GM21717 (cell line): ENCODE data around the gene AK8.
A peak's percentile ranks its signal among the peaks of the same experiment; 100 is the strongest.
"Not testable (repeated sequence)": the region's sequence is repeated elsewhere in the genome, so short reads cannot be mapped to it uniquely, and the experiment has no call there.

Experiments used
- ATAC-seq: cut with Tn5 transposase; IDR thresholded peaks from one replicate; pipeline ENCODE4 v1.9.1; 2021; ENCODE audit warnings: mild to moderate bottlenecking, moderate library complexity; ENCODE audit not compliant: unreplicated experiment

AK8 gene

GRCh38 chr9:132774886-132775285 lies 103.2 kb downstream of the AK8 start:
- ATAC-seq: no peak

DNA sequence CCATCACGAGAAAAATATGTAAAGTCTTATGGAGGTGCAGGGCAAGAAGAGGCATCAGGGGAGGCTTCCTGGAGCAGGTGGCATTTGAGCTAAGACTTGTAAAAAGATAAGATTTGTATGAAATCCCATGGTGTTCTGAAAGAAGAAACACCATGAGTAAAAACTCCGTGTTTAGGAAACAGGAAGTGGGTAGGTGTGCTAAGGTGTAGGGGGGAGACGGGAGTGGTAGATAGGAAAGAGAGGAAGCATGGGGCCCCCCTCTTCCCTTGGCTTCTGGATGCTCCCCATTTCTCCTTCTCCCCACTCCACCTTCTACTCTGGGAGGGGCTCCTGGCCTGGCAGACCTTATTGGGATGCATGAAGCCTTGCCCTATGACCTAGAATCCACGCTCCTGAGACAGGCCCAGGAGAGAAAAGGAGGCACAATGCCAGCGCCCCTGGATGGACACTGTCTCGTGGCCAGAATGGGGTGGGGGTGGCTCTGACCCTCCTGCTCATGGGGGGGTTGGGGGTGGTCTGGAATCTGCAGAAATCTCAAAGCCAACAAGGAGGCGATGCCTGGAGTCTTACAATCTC lies 104.2 kb downstream of the AK8 start:
- no peak for ATAC-seq

GRCh38 chr9:132773093-132773492 lies 105.0 kb downstream of the AK8 start:
- no peak for ATAC-seq

- not testable (repeated sequence) for ATAC-seq
Observed at GRCh38 chr9:132771752-132772151, 106.3 kb downstream of the AK8 start.

DNA sequence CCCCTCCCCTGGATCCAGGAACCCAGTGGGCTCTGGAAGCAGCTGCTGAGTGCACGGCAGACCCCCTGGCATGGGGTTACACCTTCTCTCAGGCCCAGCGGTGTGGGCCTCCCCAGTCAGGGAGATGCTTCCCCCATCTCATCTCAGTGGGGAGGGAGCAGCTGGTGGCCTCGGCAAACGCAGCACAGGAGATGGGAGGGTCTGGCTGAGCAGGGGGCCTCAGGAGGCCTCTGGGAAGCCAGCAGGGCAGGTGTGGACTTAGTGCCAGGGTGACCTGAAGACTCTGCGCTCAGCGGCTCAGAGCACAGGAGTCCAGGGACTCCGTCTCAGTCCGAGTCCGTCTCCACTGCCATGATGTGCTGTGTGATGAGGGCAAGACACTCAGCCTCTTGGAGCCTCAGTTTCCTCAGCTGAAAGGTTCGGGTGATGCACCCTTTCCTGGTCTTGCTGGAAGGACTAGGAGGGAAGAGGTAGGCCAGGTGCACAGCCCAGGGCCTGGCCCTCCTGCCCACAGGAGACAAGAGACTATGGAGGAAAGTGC lies 107.2 kb downstream of the AK8 start:
- no peak for ATAC-seq

DNA sequence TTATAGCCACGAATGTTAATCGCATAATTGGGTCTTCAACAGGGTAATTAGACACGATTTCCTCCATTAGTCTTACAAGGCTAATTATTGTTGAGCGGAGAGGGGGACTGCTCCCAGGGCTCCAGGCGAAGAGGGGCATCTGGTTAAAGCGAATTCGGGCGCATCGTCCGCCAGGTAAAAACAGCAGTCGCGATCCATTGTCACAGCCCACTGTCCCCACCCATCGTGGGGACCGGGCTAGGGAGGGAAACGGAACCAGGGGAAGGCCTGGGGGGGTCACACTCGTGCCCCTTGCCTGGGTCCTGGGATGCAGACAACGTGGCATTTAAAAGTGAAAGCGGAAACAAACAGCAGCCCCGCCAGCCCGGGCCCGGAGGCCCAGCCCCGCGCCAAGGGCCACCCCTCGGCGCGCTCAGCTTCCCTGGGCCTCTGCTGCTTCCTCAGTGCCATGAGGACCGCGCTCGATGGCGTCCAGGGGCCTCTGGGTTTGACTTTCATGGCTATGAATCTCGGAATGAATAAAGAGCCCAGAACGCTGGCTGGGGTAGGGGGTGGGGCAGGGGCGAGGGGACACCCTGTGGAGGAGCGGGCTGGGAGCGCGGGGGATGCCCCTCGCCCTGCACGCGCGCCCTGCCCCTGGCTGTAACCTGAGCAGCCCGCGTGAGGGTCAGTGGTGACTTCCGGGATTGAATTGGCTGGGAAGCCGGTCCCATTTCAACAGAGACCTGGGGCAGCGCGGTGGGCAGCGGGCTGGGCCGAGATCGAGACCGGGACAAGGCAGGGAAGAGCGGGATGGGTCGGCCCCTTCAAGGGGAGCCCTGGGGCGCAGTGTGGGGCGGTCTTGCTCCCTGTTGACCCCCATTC lies 107.9 kb downstream of the AK8 start:
- ATAC-seq: no peak

GRCh38 chr9:132768932-132769905 lies 108.9 kb downstream of the AK8 start:
- peak; percentile 51 for ATAC-seq

DNA sequence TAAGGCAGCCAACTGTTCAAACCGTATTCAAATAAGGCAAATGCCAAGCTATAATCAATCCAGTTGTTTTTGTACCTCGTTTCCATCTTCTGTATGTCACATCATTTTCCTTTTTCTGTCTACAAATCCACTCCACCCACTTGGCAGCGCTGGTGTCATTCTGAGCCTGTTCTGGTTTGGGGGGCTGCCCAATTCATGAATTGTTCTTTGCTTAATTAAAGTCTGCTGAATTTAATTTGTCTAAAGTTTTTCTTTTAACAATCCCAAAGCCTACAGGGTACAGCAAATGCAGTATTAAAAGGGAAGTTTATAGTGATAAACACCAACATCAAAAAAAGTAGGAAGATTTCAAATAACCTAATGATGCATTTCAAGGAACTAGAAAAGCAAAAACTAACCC lies 114.5 kb downstream of the AK8 start:
- no peak for ATAC-seq

GRCh38 chr9:132762896-132763295 lies 115.2 kb downstream of the AK8 start:
- no peak for ATAC-seq

DNA sequence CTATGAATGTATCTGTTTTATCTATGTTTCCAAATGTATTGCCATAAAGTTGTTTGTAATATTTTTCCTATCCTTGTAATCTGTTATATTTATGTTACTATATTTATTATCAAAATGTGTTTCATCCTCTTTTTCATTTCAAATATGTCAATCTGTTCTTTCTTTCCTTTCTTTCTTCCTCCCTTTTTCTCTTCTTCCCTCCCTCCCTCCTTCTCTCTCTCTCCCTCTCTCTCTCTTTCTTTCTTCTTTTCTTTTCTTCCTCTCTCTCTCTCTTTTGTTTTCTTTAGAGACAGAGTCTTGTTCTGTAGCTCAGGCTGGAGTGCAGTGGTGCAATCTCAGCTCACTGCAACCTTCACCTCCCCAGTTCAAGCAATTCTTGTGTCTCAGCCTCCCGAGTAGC lies 116.5 kb downstream of the AK8 start:
- no peak for ATAC-seq

GRCh38 chr9:132760057-132760456 lies 118.0 kb downstream of the AK8 start:
- no peak for ATAC-seq

DNA sequence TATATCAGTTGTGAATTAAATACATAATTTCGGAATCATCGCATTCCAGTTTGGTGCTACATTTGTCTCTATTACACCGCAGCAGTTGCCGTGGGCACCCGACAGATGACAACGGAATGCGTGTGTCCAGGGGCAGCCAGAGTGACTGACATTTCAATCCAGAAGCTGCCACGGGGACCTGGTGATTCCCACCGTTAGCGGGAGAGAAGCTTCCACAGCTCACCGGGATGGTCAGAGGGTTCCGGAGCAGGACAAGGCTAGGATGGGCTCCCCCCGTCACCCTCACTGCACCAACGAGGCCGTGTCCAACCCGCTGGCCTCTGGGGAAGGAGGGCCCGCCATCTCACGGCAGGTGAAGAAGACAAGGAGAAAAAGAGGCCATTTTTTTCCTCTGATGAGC lies 121.1 kb downstream of the AK8 start:
- no peak for ATAC-seq

DNA sequence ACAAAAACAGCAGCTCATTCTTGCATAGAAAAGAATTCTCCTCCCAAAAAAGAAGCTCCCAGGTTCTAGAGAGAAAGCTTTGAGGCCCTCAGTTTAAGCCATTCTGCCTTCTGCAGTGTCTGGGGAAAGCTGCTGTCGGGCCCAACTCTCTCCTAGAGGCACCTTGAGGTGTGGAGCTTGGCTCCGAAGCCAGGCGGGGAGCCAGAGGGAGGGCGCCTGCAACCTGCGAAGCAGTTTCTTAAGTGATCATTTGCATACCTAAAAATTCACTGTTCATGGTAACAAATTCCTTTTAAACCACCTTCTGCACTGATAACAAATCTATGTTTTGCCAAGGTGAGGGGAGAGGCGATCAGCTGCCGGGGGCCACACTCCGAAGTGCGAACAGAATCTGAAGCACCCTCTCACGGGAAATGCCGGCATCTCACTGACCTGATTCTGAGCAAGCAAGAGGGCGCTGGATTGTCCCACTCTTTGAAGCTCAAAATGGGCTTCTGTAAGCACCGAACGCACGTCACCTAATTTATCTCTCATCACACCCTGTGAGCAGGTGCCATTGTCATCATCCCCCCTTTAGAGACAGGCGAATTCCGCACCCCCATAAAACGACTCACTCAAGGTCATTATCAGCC lies 121.8 kb downstream of the AK8 start:
- no peak for ATAC-seq

GRCh38 chr9:132755096-132755495 lies 123.0 kb downstream of the AK8 start:
- no peak for ATAC-seq

DNA sequence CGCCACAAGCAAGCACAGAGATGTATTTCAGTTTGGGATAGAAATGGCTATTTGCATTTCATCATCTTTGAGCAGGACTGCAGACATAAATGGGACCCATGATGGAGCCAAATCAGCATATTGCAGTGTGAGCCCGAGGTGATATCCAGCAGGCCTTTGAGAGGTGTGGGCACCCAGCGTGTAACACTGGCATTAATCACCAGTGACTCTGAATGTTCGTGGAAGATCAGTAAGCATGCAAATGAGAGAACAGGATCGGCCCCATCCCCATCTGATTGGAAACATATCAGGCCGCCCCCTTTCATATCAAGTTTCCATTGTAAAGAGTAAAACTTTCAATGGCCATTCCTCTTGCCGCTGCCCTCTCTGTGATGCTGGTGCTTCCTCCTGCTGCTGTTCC lies 123.8 kb downstream of the AK8 start:
- ATAC-seq: no peak

GRCh38 chr9:132753593-132753880 lies 124.5 kb downstream of the AK8 start:
- ATAC-seq: no peak

DNA sequence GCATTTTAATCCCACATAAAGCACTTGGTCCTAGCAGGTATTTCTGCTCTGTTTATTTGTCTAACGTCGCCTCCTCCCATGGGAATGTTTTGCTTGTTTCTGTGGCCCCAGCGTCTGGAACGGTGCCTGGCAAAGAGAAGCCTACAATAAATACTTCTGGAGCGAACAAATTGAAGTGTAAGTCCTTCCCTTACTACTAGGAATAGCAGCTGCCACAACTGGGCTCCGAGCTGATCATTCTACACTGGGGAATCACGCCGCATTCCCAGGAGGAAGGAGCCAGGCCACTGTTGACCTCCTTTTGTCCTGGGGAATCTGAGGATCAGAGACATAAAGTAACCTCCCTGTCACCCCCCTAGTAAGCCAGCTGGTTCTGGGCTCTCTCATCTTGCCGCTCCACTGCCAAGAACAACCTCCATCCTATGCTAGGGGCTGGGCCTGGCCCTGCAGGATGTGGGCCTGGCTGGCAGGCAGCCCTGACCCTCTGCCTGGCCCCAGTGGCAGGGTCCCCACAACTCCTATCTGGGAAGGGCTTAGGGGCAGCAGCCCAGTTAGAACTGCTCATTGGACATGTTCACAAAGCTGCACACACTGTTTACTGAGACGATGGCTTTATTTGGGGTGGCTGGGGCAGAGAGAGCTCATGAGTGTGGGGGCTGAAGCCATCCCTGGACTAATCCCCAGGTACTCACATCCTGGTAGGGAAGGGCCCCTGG lies 125.0 kb downstream of the AK8 start:
- ATAC-seq: no peak

DNA sequence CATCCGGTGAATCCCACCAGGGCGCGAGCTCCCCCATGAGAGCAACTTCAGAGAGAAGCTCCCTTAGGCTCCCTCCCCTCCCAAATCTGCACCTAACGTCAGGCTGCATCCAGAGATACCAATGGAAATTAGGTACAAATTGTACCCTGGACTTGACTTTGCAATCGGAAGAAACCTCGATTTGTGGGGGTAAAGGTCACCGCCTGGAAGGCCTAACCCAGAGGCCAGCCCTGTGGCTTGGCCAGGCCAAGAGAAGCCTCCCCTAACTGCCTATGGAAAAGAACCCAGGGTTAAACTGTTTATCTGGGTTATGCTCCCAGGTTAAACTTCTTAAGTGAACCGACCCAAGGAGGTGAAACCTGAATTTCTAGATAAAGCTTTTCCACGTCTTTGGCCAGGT lies 127.4 kb downstream of the AK8 start:
- no peak for ATAC-seq

GRCh38 chr9:132749306-132749705 lies 128.8 kb downstream of the AK8 start:
- no peak for ATAC-seq

DNA sequence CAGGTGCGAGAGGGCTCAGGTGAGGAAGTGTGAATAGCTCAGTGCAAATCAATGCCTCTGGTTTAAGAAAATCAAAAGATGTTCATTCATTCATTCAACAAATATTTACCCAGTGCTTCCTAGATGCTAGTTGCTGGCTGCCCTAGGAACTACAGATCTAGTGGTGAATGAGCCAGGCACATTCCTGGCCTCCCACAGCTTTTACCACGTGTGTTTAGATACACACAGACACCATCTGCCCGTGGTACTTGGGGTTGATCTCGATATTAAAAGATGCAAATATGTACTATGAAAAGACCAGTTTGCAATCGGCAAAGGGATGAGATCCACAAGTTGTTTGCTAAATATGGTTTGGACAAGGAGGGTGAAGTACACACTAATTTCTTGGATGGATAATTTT lies 129.6 kb downstream of the AK8 start:
- ATAC-seq: no peak
